ENCODE measurements around the gene PRLR.

DNA sequence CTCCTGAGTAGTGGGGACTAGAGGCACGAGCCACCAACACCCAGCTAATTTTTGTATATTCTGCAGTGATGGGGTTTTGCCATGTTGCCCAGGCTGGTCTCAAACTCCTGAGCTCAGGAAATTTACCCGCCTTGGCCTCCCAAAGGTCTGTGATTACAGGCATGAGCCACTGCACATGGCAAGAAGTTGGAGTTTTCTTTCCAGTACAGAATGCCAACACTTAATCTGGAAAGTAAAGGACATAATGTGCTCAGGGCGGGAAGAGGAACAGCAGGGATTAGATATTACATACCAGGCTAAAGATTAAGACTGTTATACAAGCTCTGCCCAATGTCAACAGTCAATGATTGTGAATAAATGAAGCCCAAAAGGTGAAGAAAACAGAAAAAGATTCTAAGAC is 135.3 kb downstream of the PRLR start:
- TF ChIP-seq, protein P1, sequence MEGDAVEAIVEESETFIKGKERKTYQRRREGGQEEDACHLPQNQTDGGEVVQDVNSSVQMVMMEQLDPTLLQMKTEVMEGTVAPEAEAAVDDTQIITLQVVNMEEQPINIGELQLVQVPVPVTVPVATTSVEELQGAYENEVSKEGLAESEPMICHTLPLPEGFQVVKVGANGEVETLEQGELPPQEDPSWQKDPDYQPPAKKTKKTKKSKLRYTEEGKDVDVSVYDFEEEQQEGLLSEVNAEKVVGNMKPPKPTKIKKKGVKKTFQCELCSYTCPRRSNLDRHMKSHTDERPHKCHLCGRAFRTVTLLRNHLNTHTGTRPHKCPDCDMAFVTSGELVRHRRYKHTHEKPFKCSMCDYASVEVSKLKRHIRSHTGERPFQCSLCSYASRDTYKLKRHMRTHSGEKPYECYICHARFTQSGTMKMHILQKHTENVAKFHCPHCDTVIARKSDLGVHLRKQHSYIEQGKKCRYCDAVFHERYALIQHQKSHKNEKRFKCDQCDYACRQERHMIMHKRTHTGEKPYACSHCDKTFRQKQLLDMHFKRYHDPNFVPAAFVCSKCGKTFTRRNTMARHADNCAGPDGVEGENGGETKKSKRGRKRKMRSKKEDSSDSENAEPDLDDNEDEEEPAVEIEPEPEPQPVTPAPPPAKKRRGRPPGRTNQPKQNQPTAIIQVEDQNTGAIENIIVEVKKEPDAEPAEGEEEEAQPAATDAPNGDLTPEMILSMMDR (IDR thresholded peaks at IDR 0.05; ENCODE audit: borderline replicate concordance, extremely low read depth, low read length, poor library complexity, severe bottlenecking), result no peak
- TF ChIP-seq EZH2 (IDR thresholded peaks at IDR 0.05; ENCODE audit: borderline replicate concordance, low read depth, low read length, severe bottlenecking), result no peak
